C1 segment of cervical spinal cord (tissue), 14 donors: ENCODE results near the gene NPHP3.
"Not testable (repeated sequence)": the region's sequence is repeated elsewhere in the genome, so short reads cannot be mapped to it uniquely, and the experiment has no call there.

Experiments used
- DNase-seq, 14 donors: peaks; one replicate each; lab custom pipeline; 2025; lab: John Stamatoyannopoulos, UW

Gene NPHP3

GRCh38 chr3:132722165-132723023 lies at the start of gene NPHP3:
NPHP3 (minus strand) TSS chr3:132722409; CDS start chr3:132722355, 54 bp downstream.
- peak; percentile 94 to 100 (median 98) for DNase-seq

GRCh38 chr3:132758740-132759139 lies 36.5 kb upstream of the NPHP3 start:
- no peak for DNase-seq

- no peak for DNase-seq
Observed at GRCh38 chr3:132756108-132756650, 34.0 kb upstream of the NPHP3 start.

- DNase-seq: no peak
Observed at GRCh38 chr3:132753946-132754345, 31.7 kb upstream of the NPHP3 start.

GRCh38 chr3:132749786-132750185 lies 27.6 kb upstream of the NPHP3 start:
- DNase-seq: no peak

- DNase-seq: not testable (repeated sequence)
Observed at GRCh38 chr3:132746720-132747119, 24.5 kb upstream of the NPHP3 start.

GRCh38 chr3:132738314-132738713 lies 16.1 kb upstream of the NPHP3 start:
- DNase-seq: no peak

GRCh38 chr3:132735589-132735988 lies 13.4 kb upstream of the NPHP3 start:
- no peak for DNase-seq

GRCh38 chr3:132730891-132731580 lies 8.8 kb upstream of the NPHP3 start:
- DNase-seq: peak in 4 of 14 donors; percentile 5 to 36 (median 12)

GRCh38 chr3:132726341-132726823 lies 4.2 kb upstream of the NPHP3 start:
- peak in 2 of 14 donors; percentile 14 to 32 for DNase-seq

- no peak for DNase-seq
Observed at GRCh38 chr3:132723024-132723950, 1.1 kb upstream of the NPHP3 start.

- peak in 7 of 14 donors; percentile 45 to 76 (median 72) for DNase-seq
Observed at GRCh38 chr3:132721479-132722164, 587 bp downstream of the NPHP3 start.

- DNase-seq: no peak
Observed at GRCh38 chr3:132720228-132720627, 2.0 kb downstream of the NPHP3 start.

GRCh38 chr3:132716372-132716771 lies 5.8 kb downstream of the NPHP3 start:
- DNase-seq: no peak

- DNase-seq: no peak
Observed at GRCh38 chr3:132713977-132714727, 8.1 kb downstream of the NPHP3 start.

GRCh38 chr3:132710311-132710710 lies 11.9 kb downstream of the NPHP3 start:
- DNase-seq: no peak

GRCh38 chr3:132709761-132710160 lies 12.4 kb downstream of the NPHP3 start:
- DNase-seq: no peak

- DNase-seq: no peak
Observed at GRCh38 chr3:132703733-132704132, 18.5 kb downstream of the NPHP3 start.

GRCh38 chr3:132695422-132695821 lies 26.8 kb downstream of the NPHP3 start:
- DNase-seq: no peak

GRCh38 chr3:132694991-132695390 lies 27.2 kb downstream of the NPHP3 start:
- DNase-seq: no peak
